Right atrium auricular region (tissue), 2 donors: ENCODE measurements around the gene AGBL5. TPM values are rescaled to one million over a fixed set of nuclear protein-coding genes. Genes with fewer than 3 reads are reported as not detected.

Experiments
- DNase-seq: peaks from one replicate; pipeline ENCODE4 v3.0.0-alpha.2; 2019; ENCODE audit warnings: low spot score
- H3K27ac ChIP-seq, 2 donors: fragments of 200-600 bp; sonication (generic); 1 replicate in 1 of 2; 2 replicates in 1 of 2; pipeline ENCODE4 v1.5.1; 2016 to 2019
- H3K27me3 ChIP-seq, 2 donors: fragments of 200-600 bp; sonication (generic); one replicate each; pipeline versions ENCODE4 v1.5.1 to v1.6.0; 2017 to 2019
- H3K36me3 ChIP-seq: fragments of 200-600 bp; sonication (generic); one replicate; pipeline ENCODE4 v1.5.1; 2016
- H3K4me1 ChIP-seq, 2 donors: fragments of 200-600 bp; sonication (generic); one replicate each; pipeline versions ENCODE4 v1.5.1 to v1.6.0; 2017 to 2019
- H3K4me3 ChIP-seq, 2 donors: fragments of 200-600 bp; sonication (generic); 1 replicate in 1 of 2; 2 replicates in 1 of 2; pipeline ENCODE4 v1.5.1; 2017 to 2019; ENCODE audit warnings: mild to moderate bottlenecking in 1 of 2, moderate library complexity in 1 of 2
- H3K9me3 ChIP-seq, 2 donors: fragments of 200-600 bp; sonication (generic); one replicate each; pipeline ENCODE4 v1.5.1; 2019
- CTCF ChIP-seq, 2 donors: fragments of 200-600 bp; sonication (generic); IDR thresholded peaks; one replicate each; pipeline ENCODE4 v1.5.1; 2019; ENCODE audit warnings: antibody characterized with exemption in 2 of 2
- total RNA-seq, 2 donors: library from RNA; depleted of rRNA; stranded (reverse); fragments of >200 nt; gene quantifications; one replicate each; pipeline ENCODE4 v1.1.0, GENCODE V29; 2016

Gene AGBL5
- total RNA-seq, 2 donors from 2014 or later, result 8.1 to 9.3 TPM

GRCh38 chr2:27024812-27025211 is 26.7 kb upstream of the AGBL5 start:
- no peak for DNase-seq
- no peak overlapping the region for H3K27ac ChIP-seq
- TF ChIP-seq CTCF (IDR thresholded peaks at IDR 0.05), result no peak
- H3K4me3 ChIP-seq, result no peak overlapping the region
- H3K4me1 ChIP-seq, result peaks cover 0 to 12% of the 10 kb centered on the region in 2 donors
- H3K9me3 ChIP-seq, result no peaks in the 10 kb centered on the region
- H3K27me3 ChIP-seq, result no peaks in the 10 kb centered on the region
- H3K36me3 ChIP-seq, result peaks cover 41% of the 10 kb centered on the region

GRCh38 chr2:27025281-27025800 is 26.1 kb upstream of the AGBL5 start:
- Histone ChIP-seq H3K9me3 (no peaks in the 10 kb centered on the region), H3K4me3 (no peak overlapping the region), H3K36me3 (peaks cover 41% of the 10 kb centered on the region), H3K27ac (no peak overlapping the region), H3K4me1 (peaks cover 0 to 7% of the 10 kb centered on the region in 2 donors), H3K27me3 (no peaks in the 10 kb centered on the region)
- TF ChIP-seq CTCF (IDR thresholded peaks at IDR 0.05), result no peak
- DNase-seq, result no peak

DNA sequence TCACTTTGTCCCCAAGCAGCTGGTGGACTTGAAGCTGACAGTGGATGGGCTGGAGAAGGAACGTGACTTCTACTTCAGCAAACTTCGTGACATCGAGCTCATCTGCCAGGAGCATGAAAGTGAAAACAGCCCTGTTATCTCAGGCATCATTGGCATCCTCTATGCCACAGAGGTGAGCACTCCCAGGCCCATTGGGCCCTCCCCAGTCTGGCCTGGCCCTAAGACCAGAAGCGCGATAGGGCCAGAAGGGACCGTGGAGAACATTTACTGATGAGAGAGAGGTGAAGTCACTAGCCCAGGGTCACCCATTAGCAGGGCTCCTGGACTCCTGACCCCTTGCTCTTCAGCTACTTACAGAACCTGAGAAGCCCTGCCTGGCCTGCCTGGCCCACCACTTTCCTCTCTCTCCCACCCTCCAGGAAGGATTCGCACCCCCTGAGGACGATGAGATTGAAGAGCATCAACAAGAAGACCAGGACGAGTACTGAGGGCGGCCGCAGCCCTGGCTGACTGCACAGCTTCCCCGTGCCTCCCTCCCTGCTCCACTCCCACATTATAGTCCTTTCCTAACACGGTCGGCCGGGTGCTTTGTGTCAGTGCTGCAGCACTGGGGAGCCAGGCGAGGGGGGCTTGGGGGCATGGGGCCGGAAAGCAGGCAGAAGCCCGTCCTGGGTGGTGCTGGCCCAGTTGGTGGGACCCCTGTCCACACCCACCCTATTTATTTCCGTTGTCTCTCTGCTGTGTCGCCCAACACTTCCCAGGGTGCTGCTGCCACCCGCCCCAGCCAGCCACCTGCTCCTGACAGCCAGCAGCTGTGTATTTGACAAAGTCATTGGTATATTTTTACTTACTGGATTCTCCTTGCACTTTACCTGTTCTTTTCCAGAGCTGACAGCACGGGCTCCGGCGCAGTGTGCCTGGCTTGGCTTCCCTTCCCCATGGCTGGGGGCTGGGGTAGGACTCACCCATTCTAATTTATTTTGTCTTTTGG is 25.3 kb upstream of the AGBL5 start:
- H3K27ac ChIP-seq, result no peak overlapping the region
- H3K9me3 ChIP-seq, result no peaks in the 10 kb centered on the region
- H3K27me3 ChIP-seq, result no peaks in the 10 kb centered on the region
- peaks cover 41% of the 10 kb centered on the region for H3K36me3 ChIP-seq
- H3K4me1 ChIP-seq, result peaks cover 0 to 6% of the 10 kb centered on the region in 2 donors
- no peak overlapping the region for H3K4me3 ChIP-seq
- no peak for DNase-seq
- no peak for TF ChIP-seq CTCF (IDR thresholded peaks at IDR 0.05)

DNA sequence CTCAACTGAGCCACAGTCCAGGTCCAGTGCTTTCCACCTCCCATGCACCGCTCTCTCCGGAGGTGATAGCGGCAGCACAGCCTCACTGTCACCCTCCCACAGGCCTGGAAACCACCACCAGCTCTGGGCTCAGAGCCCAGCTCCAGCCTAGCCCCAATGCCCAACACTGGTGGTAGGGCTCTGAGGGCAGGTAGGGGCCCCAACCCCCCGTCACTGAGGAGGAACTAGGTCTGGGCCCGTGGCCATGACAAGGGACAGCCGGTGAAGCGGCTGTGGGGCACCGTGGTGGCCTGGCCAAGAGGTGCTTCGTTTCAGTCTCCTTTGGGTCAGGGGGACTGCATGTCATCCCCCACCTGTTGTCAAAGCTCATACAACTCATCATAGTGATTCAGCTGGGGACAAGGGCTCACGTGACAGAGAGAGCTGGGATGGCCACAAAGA is 24.2 kb upstream of the AGBL5 start:
- no peak overlapping the region for H3K4me3 ChIP-seq
- peaks cover 41% of the 10 kb centered on the region for H3K36me3 ChIP-seq
- no peaks in the 10 kb centered on the region for H3K9me3 ChIP-seq
- no peak for TF ChIP-seq CTCF (IDR thresholded peaks at IDR 0.05)
- DNase-seq, result no peak
- H3K4me1 ChIP-seq, result no peaks in the 10 kb centered on the region
- no peaks in the 10 kb centered on the region for H3K27me3 ChIP-seq
- no peak overlapping the region for H3K27ac ChIP-seq

GRCh38 chr2:27029051-27029450 is 22.4 kb upstream of the AGBL5 start:
- Histone ChIP-seq H3K27me3 (no peaks in the 10 kb centered on the region), H3K27ac (no peak overlapping the region), H3K4me1 (peaks cover 0 to 7% of the 10 kb centered on the region in 2 donors), H3K36me3 (peaks cover 25% of the 10 kb centered on the region), H3K4me3 (no peak overlapping the region), H3K9me3 (no peaks in the 10 kb centered on the region)
- no peak for TF ChIP-seq CTCF (IDR thresholded peaks at IDR 0.05)
- DNase-seq, result no peak
